Measurements from ENCODE around the gene MIPEP.

DNA sequence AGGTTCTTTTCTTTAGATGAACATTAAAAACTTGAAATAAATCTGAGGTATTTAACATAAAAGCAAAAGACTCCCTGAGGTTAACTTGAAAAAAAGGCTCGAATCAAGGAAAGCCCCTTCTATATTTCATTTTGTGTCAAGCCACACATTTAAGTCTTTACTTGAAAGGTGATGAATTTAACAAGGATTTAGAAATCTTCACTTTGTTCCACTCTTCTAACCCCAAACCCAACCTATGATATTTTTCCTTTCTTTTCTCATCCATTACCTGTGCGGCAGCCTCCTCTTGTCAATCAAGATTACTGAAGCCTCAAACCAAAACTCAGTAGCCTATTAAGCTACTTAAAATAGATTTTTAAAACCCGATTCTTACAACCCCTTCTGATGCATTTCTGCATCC, 33.8 kb downstream of the MIPEP start:
- TF ChIP-seq, protein P1, sequence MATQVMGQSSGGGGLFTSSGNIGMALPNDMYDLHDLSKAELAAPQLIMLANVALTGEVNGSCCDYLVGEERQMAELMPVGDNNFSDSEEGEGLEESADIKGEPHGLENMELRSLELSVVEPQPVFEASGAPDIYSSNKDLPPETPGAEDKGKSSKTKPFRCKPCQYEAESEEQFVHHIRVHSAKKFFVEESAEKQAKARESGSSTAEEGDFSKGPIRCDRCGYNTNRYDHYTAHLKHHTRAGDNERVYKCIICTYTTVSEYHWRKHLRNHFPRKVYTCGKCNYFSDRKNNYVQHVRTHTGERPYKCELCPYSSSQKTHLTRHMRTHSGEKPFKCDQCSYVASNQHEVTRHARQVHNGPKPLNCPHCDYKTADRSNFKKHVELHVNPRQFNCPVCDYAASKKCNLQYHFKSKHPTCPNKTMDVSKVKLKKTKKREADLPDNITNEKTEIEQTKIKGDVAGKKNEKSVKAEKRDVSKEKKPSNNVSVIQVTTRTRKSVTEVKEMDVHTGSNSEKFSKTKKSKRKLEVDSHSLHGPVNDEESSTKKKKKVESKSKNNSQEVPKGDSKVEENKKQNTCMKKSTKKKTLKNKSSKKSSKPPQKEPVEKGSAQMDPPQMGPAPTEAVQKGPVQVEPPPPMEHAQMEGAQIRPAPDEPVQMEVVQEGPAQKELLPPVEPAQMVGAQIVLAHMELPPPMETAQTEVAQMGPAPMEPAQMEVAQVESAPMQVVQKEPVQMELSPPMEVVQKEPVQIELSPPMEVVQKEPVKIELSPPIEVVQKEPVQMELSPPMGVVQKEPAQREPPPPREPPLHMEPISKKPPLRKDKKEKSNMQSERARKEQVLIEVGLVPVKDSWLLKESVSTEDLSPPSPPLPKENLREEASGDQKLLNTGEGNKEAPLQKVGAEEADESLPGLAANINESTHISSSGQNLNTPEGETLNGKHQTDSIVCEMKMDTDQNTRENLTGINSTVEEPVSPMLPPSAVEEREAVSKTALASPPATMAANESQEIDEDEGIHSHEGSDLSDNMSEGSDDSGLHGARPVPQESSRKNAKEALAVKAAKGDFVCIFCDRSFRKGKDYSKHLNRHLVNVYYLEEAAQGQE (IDR thresholded peaks at IDR 0.05; ENCODE audit: low read depth, low read length): no peak
- TF ChIP-seq EZH2 (IDR thresholded peaks at IDR 0.05; ENCODE audit: borderline replicate concordance, control insufficient read depth, low read depth, low read length) (no peak), POLR2A (IDR thresholded peaks at IDR 0.05; ENCODE audit: low read depth, low read length) (no peak), SP1 (IDR thresholded peaks at IDR 0.05; ENCODE audit: low read depth, low read length) (no peak), SPI1 (IDR thresholded peaks at IDR 0.05; ENCODE audit: borderline replicate concordance, insufficient read depth, low read depth, low read length) (no peak), POLR2AphosphoS5 (IDR thresholded peaks at IDR 0.05; ENCODE audit: low read length) (no peak), HDGF (IDR thresholded peaks at IDR 0.05) (no peak), TCF12 (IDR thresholded peaks at IDR 0.05; ENCODE audit: low read depth, low read length) (no peak), BHLHE40 (IDR thresholded peaks at IDR 0.05; ENCODE audit: borderline replicate concordance in 1 of 2, low read depth in 2 of 2, low read length in 1 of 2) (no peak), TARDBP (IDR thresholded peaks at IDR 0.05; ENCODE audit: borderline replicate concordance) (no peak)
- TF ChIP-seq, protein P2, sequence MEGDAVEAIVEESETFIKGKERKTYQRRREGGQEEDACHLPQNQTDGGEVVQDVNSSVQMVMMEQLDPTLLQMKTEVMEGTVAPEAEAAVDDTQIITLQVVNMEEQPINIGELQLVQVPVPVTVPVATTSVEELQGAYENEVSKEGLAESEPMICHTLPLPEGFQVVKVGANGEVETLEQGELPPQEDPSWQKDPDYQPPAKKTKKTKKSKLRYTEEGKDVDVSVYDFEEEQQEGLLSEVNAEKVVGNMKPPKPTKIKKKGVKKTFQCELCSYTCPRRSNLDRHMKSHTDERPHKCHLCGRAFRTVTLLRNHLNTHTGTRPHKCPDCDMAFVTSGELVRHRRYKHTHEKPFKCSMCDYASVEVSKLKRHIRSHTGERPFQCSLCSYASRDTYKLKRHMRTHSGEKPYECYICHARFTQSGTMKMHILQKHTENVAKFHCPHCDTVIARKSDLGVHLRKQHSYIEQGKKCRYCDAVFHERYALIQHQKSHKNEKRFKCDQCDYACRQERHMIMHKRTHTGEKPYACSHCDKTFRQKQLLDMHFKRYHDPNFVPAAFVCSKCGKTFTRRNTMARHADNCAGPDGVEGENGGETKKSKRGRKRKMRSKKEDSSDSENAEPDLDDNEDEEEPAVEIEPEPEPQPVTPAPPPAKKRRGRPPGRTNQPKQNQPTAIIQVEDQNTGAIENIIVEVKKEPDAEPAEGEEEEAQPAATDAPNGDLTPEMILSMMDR (IDR thresholded peaks at IDR 0.05 in 2 of 3, conservative IDR thresholded peaks at IDR 0.05 in 1 of 3; ENCODE audit: control insufficient read depth in 2 of 3, extremely low read depth in 1 of 3, insufficient read depth in 1 of 3, low read depth in 3 of 3, low read length in 3 of 3): no peak
- TF ChIP-seq, protein P3, sequence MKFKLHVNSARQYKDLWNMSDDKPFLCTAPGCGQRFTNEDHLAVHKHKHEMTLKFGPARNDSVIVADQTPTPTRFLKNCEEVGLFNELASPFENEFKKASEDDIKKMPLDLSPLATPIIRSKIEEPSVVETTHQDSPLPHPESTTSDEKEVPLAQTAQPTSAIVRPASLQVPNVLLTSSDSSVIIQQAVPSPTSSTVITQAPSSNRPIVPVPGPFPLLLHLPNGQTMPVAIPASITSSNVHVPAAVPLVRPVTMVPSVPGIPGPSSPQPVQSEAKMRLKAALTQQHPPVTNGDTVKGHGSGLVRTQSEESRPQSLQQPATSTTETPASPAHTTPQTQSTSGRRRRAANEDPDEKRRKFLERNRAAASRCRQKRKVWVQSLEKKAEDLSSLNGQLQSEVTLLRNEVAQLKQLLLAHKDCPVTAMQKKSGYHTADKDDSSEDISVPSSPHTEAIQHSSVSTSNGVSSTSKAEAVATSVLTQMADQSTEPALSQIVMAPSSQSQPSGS (IDR thresholded peaks at IDR 0.05; ENCODE audit: low read length): no peak
- TF ChIP-seq, protein P4, sequence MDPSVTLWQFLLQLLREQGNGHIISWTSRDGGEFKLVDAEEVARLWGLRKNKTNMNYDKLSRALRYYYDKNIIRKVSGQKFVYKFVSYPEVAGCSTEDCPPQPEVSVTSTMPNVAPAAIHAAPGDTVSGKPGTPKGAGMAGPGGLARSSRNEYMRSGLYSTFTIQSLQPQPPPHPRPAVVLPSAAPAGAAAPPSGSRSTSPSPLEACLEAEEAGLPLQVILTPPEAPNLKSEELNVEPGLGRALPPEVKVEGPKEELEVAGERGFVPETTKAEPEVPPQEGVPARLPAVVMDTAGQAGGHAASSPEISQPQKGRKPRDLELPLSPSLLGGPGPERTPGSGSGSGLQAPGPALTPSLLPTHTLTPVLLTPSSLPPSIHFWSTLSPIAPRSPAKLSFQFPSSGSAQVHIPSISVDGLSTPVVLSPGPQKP (IDR thresholded peaks at IDR 0.05; ENCODE audit: low read depth, low read length): no peak

All from GM12878 (cell line).